HL-60 (cell line): ENCODE data around the gene NFIA.

Source experiments
- DNase-seq, 2 experiments: peaks; one replicate each; pipeline ENCODE4 v3.0.0-alpha.2; 2010 to 2020; ENCODE audit warnings: low read depth in 1 of 2, low spot score in 1 of 2
- H3K27ac ChIP-seq: fragments of 250-450 bp; sonication (Bioruptor Pico); replicated peaks from 2 replicates; pipeline ENCODE4 v1.5.1; 2020; ENCODE audit warnings: mild to moderate bottlenecking, moderate library complexity
- H3K27me3 ChIP-seq: fragments of 250-450 bp; sonication (Bioruptor Pico); 2 replicates; pipeline ENCODE4 v1.5.1; 2021; ENCODE audit warnings: mild to moderate bottlenecking, moderate library complexity; ENCODE audit not compliant: insufficient read depth, poor library complexity, severe bottlenecking
- H3K4me3 ChIP-seq: replicated peaks from 2 replicates; pipeline ENCODE4 v1.5.1; 2011; ENCODE audit warnings: mild to moderate bottlenecking, control low read depth, low read length; ENCODE audit not compliant: insufficient read depth
- GABPA ChIP-seq: IDR thresholded peaks from 2 replicates; pipeline ENCODE4 v1.6.1; 2012; ENCODE audit warnings: low read depth
- POLR2AphosphoS5 ChIP-seq: IDR thresholded peaks from 2 replicates; pipeline ENCODE4 v1.6.1; 2012; ENCODE audit warnings: low read depth
- SPI1 ChIP-seq: IDR thresholded peaks from 2 replicates; pipeline ENCODE4 v1.6.1; 2012; ENCODE audit warnings: low read depth, mild to moderate bottlenecking, borderline replicate concordance
- TF ChIP-seq, protein P1 (sequence below): IDR thresholded peaks from one replicate; pipeline ENCODE4 v1.5.1; 2011; ENCODE audit warnings: low read length, control low read depth, inconsistent platforms; ENCODE audit not compliant: insufficient read depth
- TF ChIP-seq, protein P2 (sequence below): IDR thresholded peaks from 2 replicates; pipeline ENCODE4 v1.6.1; 2012; ENCODE audit warnings: low read depth; ENCODE audit not compliant: insufficient replicate concordance

Gene NFIA

DNA sequence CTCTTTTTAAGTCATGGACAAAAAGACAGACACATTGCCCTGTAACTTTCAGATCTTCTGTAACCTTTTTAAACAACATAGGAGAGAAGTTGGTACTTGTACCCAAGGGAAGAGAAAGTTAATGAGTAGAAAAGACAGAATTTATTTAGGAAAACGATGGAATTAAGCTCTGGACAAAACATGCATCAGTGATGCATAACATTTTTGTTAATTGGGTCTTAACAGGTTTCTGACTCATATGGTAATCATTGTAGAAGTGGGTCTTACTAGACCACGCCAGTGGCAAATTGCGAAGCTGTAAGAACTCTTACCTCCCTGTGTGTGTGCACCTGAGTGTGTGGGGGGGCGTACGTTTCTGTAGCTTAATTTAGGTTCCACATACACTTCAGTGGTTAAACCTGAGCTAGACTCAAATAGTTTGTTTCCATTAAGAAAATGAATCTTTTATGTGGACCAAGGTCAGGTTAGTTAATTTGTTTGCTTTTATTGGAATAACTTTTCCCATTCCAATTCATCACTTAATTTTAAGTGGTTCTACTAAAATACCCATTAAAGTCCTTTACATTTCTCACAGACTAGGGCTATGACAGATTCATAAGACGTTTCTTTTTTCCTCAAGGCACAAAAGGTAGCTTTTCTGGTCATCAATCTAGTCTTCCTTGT lies 48.1 kb downstream of the NFIA start:
- no peak overlapping the region for H3K27ac ChIP-seq
- H3K27me3 ChIP-seq, result no peaks in the 10 kb centered on the region
- no peak for TF ChIP-seq POLR2AphosphoS5
- TF ChIP-seq SPI1, result no peak
- TF ChIP-seq GABPA, result no peak
- TF ChIP-seq, protein P1, sequence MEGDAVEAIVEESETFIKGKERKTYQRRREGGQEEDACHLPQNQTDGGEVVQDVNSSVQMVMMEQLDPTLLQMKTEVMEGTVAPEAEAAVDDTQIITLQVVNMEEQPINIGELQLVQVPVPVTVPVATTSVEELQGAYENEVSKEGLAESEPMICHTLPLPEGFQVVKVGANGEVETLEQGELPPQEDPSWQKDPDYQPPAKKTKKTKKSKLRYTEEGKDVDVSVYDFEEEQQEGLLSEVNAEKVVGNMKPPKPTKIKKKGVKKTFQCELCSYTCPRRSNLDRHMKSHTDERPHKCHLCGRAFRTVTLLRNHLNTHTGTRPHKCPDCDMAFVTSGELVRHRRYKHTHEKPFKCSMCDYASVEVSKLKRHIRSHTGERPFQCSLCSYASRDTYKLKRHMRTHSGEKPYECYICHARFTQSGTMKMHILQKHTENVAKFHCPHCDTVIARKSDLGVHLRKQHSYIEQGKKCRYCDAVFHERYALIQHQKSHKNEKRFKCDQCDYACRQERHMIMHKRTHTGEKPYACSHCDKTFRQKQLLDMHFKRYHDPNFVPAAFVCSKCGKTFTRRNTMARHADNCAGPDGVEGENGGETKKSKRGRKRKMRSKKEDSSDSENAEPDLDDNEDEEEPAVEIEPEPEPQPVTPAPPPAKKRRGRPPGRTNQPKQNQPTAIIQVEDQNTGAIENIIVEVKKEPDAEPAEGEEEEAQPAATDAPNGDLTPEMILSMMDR, result no peak
- TF ChIP-seq, protein P2, sequence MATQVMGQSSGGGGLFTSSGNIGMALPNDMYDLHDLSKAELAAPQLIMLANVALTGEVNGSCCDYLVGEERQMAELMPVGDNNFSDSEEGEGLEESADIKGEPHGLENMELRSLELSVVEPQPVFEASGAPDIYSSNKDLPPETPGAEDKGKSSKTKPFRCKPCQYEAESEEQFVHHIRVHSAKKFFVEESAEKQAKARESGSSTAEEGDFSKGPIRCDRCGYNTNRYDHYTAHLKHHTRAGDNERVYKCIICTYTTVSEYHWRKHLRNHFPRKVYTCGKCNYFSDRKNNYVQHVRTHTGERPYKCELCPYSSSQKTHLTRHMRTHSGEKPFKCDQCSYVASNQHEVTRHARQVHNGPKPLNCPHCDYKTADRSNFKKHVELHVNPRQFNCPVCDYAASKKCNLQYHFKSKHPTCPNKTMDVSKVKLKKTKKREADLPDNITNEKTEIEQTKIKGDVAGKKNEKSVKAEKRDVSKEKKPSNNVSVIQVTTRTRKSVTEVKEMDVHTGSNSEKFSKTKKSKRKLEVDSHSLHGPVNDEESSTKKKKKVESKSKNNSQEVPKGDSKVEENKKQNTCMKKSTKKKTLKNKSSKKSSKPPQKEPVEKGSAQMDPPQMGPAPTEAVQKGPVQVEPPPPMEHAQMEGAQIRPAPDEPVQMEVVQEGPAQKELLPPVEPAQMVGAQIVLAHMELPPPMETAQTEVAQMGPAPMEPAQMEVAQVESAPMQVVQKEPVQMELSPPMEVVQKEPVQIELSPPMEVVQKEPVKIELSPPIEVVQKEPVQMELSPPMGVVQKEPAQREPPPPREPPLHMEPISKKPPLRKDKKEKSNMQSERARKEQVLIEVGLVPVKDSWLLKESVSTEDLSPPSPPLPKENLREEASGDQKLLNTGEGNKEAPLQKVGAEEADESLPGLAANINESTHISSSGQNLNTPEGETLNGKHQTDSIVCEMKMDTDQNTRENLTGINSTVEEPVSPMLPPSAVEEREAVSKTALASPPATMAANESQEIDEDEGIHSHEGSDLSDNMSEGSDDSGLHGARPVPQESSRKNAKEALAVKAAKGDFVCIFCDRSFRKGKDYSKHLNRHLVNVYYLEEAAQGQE, result no peak
- no peak overlapping the region for H3K4me3 ChIP-seq
- no peak for DNase-seq

- no peaks in the 10 kb centered on the region for H3K27me3 ChIP-seq
- H3K4me3 ChIP-seq, result no peak overlapping the region
- TF ChIP-seq, protein P2, result no peak
- TF ChIP-seq GABPA, result no peak
- TF ChIP-seq, protein P1, result no peak
- no peak for TF ChIP-seq POLR2AphosphoS5
- no peak for TF ChIP-seq SPI1
- H3K27ac ChIP-seq, result no peak overlapping the region
- DNase-seq, result no peak
These were observed 48.9 kb downstream of the NFIA start for GRCh38 chr1:61131248-61131647.

DNA sequence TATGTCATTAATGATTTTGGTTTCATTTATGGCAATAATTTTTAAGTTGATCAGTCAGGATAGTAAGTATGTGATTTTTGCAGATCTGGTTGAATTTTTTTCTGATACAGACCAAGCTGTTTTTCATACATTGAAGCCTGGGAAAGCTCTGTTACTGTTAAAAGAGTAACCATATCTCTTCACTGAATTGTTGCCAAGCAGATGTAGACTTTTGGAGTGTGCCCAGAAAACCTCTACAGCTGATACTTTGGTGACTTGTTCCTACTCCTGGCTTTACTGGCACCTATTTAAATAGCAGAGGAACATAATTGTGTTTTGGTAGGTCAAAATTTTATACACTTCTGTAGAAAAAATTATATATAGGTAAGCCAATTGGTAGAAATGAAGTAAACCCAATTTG lies 49.4 kb downstream of the NFIA start:
- DNase-seq, result no peak
- H3K4me3 ChIP-seq, result no peak overlapping the region

More for the DNA sequence above, 49.4 kb downstream of the NFIA start:
- Histone ChIP-seq H3K27ac (no peak overlapping the region), H3K27me3 (no peaks in the 10 kb centered on the region)
- no peak for TF ChIP-seq GABPA
- TF ChIP-seq SPI1, result no peak
- TF ChIP-seq, protein P1, result no peak
- TF ChIP-seq, protein P2, result no peak
- no peak for TF ChIP-seq POLR2AphosphoS5
